H1 (cell line): ENCODE results near the gene LIG1. TPM values are rescaled to one million over a fixed set of nuclear protein-coding genes. Genes with fewer than 3 reads are reported as not detected.

Experiments used
- ASH2L ChIP-seq: fragments of 200-600, 300-600 bp; sonication (generic); IDR thresholded peaks from one replicate; pipeline ENCODE4 v1.7.1; 2017; ENCODE audit warnings: low read length
- FOSL1 ChIP-seq: IDR thresholded peaks from 2 replicates; pipeline ENCODE4 v1.6.1; 2011; ENCODE audit warnings: mild to moderate bottlenecking, low read depth, low read length, moderate library complexity; ENCODE audit not compliant: insufficient read depth
- GABPA ChIP-seq: IDR thresholded peaks from 2 replicates; pipeline ENCODE4 v1.6.1; 2011; ENCODE audit warnings: mild to moderate bottlenecking, low read length, moderate library complexity, borderline replicate concordance; ENCODE audit not compliant: insufficient read depth
- KDM4A ChIP-seq: IDR thresholded peaks from one replicate; pipeline ENCODE4 v1.7.1; 2012; ENCODE audit warnings: low read depth, mild to moderate bottlenecking, moderate library complexity, low read length, inconsistent platforms; ENCODE audit not compliant: severe bottlenecking
- KDM5A ChIP-seq: fragments of 200-600 bp; IDR thresholded peaks from 2 replicates; pipeline ENCODE4 v1.7.1; 2012; ENCODE audit warnings: mild to moderate bottlenecking, low read length, inconsistent platforms, mixed read lengths
- MAFK ChIP-seq: IDR thresholded peaks from 2 replicates; pipeline ENCODE4 v1.6.1; 2012; ENCODE audit warnings: low read depth, mild to moderate bottlenecking, improper control_type of control experiment, low read length
- PHF8 ChIP-seq: fragments of 200-600 bp; sonication (generic); conservative IDR thresholded peaks from 2 replicates; pipeline ENCODE4 v1.7.1; 2012; ENCODE audit warnings: low read depth, mild to moderate bottlenecking, inconsistent platforms, low read length, moderate library complexity
- POLR2AphosphoS5 ChIP-seq: IDR thresholded peaks from 2 replicates; pipeline ENCODE4 v1.6.1; 2011; ENCODE audit warnings: low read depth, low read length
- RBBP5 ChIP-seq: IDR thresholded peaks from 2 replicates; pipeline ENCODE4 v1.7.1; 2012; ENCODE audit warnings: low read depth, mild to moderate bottlenecking, inconsistent platforms, low read length, moderate library complexity, borderline replicate concordance
- RXRA ChIP-seq: IDR thresholded peaks from 2 replicates; pipeline ENCODE4 v1.6.1; 2011; ENCODE audit warnings: low read depth, mild to moderate bottlenecking, low read length, moderate library complexity; ENCODE audit not compliant: insufficient read depth
- SIRT6 ChIP-seq: IDR thresholded peaks from one replicate; pipeline ENCODE4 v1.7.1; 2012; ENCODE audit warnings: low read length, inconsistent platforms
- SP2 ChIP-seq: IDR thresholded peaks from 2 replicates; pipeline ENCODE4 v1.6.1; 2012; ENCODE audit warnings: mild to moderate bottlenecking, low read length, inconsistent platforms
- TCF12 ChIP-seq: IDR thresholded peaks from 2 replicates; pipeline ENCODE4 v1.6.1; 2011; ENCODE audit warnings: low read depth, mild to moderate bottlenecking, low read length
- ZNF274 ChIP-seq: IDR thresholded peaks from 2 replicates; pipeline ENCODE4 v1.7.0; 2012; ENCODE audit warnings: low read length, borderline replicate concordance; ENCODE audit errors: extremely low read depth
- polyA plus RNA-seq, 7 experiments: library from polyadenylated mRNA; depleted of rRNA in 3 of 7; stranded (reverse) in 5 of 7; unstranded in 2 of 7; fragments of >200 nt in 5 of 7; fragments of 200-250 nt in 2 of 7; gene quantifications; 1 replicate in 5 of 7; 2 replicates in 1 of 7; 4 replicates in 1 of 7; pipeline versions ENCODE4 v1.2.1 to v1.2.3, GENCODE V29; 2011 to 2013; ENCODE audit warnings: missing spikeins in 2 of 7, mixed read lengths in 2 of 7
- total RNA-seq: library from RNA; stranded (reverse); fragmentation: NEBNext Ultra II Directional; extraction: Animal tissue kit (Norgen Biotek cat#: 25700); gene quantifications from 2 replicates; pipeline ENCODE4 v1.2.1, GENCODE V29; 2021
- TF ChIP-seq, protein P1 (sequence below), 3 experiments: IDR thresholded peaks; 1 replicate in 2 of 3; 2 replicates in 1 of 3; pipeline versions ENCODE4 v1.5.1 to v1.6.1; 2011; ENCODE audit warnings: low read length in 3 of 3, mild to moderate bottlenecking in 3 of 3, inconsistent platforms in 2 of 3, low read depth in 1 of 3, moderate library complexity in 1 of 3; ENCODE audit not compliant: insufficient read depth in 1 of 3; ENCODE audit errors: control extremely low read depth in 1 of 3
- TF ChIP-seq, protein P2 (sequence below): IDR thresholded peaks from 2 replicates; pipeline ENCODE4 v1.6.1; 2011; ENCODE audit warnings: low read depth, mild to moderate bottlenecking, low read length; ENCODE audit not compliant: insufficient read depth
- TF ChIP-seq, protein P3 (sequence below): IDR thresholded peaks from 2 replicates; pipeline ENCODE4 v1.6.1; 2011; ENCODE audit warnings: low read length, improper control_type of control experiment

LIG1 gene
- total and polyA plus RNA-seq, 2 of the 8 experiments (the other 6 are each of a cell fraction or from before 2014, with no cell fraction given), result 67.6 to 113 TPM

DNA sequence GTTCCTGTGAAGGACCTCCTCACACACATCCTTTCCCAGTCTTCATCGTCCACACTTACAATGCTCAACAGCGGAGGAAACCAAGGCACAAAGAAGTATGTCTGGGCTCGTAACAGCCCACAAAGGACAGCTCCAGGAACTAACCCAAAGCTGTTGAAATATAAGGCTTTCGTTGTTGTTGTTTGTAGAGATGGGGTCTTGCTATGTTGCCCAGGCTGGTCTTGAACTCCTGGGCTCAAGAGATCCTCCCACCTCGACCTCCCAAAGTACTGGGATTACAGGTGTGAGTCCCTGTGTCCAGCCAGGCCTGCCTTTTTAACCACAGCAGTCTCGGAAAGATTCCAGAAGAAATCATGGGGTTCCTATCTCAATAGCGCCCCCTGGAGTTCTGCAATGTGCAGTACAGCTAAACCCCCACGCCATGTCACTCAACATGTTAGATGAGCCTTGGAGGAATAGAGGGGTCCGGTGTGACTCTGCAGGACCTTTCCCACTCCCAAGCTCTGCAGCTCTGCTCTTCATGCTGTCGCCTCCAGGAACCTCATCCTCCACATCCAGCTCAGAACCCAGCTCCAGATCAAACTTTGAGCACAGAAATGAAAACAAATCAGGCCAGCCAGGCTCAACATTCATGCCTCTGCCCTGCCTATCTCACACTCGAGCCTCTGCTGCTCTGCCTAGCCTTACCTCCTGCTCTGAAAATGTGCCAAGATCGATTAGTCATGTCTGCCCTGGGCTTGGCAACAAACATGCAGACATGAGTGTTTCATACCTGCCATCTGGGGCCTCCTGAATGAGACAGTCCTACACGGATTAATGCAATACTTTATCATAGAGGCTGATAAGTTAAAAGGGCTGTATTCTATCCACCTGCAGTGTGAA, 67.0 kb downstream of the LIG1 start (continued):
- TF ChIP-seq RBBP5, result no peak
- no peak for TF ChIP-seq KDM5A
- TF ChIP-seq PHF8, result no peak
- no peak for TF ChIP-seq SP2
- TF ChIP-seq SIRT6, result no peak
- TF ChIP-seq KDM4A, result peak; percentile 41
- no peak for TF ChIP-seq POLR2AphosphoS5
- TF ChIP-seq, protein P1, sequence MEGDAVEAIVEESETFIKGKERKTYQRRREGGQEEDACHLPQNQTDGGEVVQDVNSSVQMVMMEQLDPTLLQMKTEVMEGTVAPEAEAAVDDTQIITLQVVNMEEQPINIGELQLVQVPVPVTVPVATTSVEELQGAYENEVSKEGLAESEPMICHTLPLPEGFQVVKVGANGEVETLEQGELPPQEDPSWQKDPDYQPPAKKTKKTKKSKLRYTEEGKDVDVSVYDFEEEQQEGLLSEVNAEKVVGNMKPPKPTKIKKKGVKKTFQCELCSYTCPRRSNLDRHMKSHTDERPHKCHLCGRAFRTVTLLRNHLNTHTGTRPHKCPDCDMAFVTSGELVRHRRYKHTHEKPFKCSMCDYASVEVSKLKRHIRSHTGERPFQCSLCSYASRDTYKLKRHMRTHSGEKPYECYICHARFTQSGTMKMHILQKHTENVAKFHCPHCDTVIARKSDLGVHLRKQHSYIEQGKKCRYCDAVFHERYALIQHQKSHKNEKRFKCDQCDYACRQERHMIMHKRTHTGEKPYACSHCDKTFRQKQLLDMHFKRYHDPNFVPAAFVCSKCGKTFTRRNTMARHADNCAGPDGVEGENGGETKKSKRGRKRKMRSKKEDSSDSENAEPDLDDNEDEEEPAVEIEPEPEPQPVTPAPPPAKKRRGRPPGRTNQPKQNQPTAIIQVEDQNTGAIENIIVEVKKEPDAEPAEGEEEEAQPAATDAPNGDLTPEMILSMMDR (IDR thresholded peaks at IDR 0.05; ENCODE audit: control extremely low read depth in 1 of 3, insufficient read depth in 1 of 3, low read depth in 1 of 3, low read length in 3 of 3), result peak; percentile 71 to 92 (median 85)
- TF ChIP-seq, protein P2, sequence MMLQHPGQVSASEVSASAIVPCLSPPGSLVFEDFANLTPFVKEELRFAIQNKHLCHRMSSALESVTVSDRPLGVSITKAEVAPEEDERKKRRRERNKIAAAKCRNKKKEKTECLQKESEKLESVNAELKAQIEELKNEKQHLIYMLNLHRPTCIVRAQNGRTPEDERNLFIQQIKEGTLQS, result 0 out of 2 replicates have a peak, but pooled peaks have one; percentile 24
- no peak for TF ChIP-seq ASH2L
- TF ChIP-seq FOSL1, result no peak
- no peak for TF ChIP-seq ZNF274
- TF ChIP-seq RXRA, result no peak
- TF ChIP-seq TCF12, result no peak
- TF ChIP-seq MAFK, result no peak
- no peak for TF ChIP-seq GABPA
- TF ChIP-seq, protein P3, sequence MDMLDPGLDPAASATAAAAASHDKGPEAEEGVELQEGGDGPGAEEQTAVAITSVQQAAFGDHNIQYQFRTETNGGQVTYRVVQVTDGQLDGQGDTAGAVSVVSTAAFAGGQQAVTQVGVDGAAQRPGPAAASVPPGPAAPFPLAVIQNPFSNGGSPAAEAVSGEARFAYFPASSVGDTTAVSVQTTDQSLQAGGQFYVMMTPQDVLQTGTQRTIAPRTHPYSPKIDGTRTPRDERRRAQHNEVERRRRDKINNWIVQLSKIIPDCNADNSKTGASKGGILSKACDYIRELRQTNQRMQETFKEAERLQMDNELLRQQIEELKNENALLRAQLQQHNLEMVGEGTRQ, result no peak
